ENCODE data around the gene CCDC88B.
A peak's percentile ranks its signal among the peaks of the same experiment; 100 is the strongest.

CCDC88B gene

GRCh38 chr11:64306563-64306875 is 33.5 kb upstream of the CCDC88B start:
- TF ChIP-seq, protein P1, sequence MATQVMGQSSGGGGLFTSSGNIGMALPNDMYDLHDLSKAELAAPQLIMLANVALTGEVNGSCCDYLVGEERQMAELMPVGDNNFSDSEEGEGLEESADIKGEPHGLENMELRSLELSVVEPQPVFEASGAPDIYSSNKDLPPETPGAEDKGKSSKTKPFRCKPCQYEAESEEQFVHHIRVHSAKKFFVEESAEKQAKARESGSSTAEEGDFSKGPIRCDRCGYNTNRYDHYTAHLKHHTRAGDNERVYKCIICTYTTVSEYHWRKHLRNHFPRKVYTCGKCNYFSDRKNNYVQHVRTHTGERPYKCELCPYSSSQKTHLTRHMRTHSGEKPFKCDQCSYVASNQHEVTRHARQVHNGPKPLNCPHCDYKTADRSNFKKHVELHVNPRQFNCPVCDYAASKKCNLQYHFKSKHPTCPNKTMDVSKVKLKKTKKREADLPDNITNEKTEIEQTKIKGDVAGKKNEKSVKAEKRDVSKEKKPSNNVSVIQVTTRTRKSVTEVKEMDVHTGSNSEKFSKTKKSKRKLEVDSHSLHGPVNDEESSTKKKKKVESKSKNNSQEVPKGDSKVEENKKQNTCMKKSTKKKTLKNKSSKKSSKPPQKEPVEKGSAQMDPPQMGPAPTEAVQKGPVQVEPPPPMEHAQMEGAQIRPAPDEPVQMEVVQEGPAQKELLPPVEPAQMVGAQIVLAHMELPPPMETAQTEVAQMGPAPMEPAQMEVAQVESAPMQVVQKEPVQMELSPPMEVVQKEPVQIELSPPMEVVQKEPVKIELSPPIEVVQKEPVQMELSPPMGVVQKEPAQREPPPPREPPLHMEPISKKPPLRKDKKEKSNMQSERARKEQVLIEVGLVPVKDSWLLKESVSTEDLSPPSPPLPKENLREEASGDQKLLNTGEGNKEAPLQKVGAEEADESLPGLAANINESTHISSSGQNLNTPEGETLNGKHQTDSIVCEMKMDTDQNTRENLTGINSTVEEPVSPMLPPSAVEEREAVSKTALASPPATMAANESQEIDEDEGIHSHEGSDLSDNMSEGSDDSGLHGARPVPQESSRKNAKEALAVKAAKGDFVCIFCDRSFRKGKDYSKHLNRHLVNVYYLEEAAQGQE (IDR thresholded peaks at IDR 0.05; ENCODE audit: low read depth): no peak
- TF ChIP-seq FOXM1 (IDR thresholded peaks at IDR 0.05; ENCODE audit: borderline replicate concordance, low read depth) (no peak), ZBTB7A (IDR thresholded peaks at IDR 0.05; ENCODE audit: low read depth) (no peak), NFIC (IDR thresholded peaks at IDR 0.05) (no peak), CEBPB (IDR thresholded peaks at IDR 0.05) (no peak), EP300 (IDR thresholded peaks at IDR 0.05; ENCODE audit: borderline replicate concordance) (no peak), CREB1 (IDR thresholded peaks at IDR 0.05; ENCODE audit: low read depth) (no peak), YY1 (IDR thresholded peaks at IDR 0.05; ENCODE audit: low read depth) (no peak), RAD21 (IDR thresholded peaks at IDR 0.05; ENCODE audit: low read depth) (no peak), TCF12 (IDR thresholded peaks at IDR 0.05; ENCODE audit: low read depth) (no peak), TAF1 (IDR thresholded peaks at IDR 0.05; ENCODE audit: low read depth) (no peak)
- TF ChIP-seq, protein P2, sequence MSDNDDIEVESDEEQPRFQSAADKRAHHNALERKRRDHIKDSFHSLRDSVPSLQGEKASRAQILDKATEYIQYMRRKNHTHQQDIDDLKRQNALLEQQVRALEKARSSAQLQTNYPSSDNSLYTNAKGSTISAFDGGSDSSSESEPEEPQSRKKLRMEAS (IDR thresholded peaks at IDR 0.05): no peak

- TF ChIP-seq CEBPB (IDR thresholded peaks at IDR 0.05): peak; percentile 56; the same call in 1 of the 2 replicates
- no peak for TF ChIP-seq NFIC (IDR thresholded peaks at IDR 0.05)
- TF ChIP-seq EGR1 (IDR thresholded peaks at IDR 0.05): no peak
These were observed 33.0 kb upstream of the CCDC88B start for GRCh38 chr11:64306876-64307622.

GRCh38 chr11:64312947-64313346 is 27.1 kb upstream of the CCDC88B start:
- TF ChIP-seq CREB1 (IDR thresholded peaks at IDR 0.05; ENCODE audit: low read depth): no peak
- no peak for TF ChIP-seq TCF12 (IDR thresholded peaks at IDR 0.05; ENCODE audit: low read depth)
- no peak for TF ChIP-seq EGR1 (IDR thresholded peaks at IDR 0.05)
- TF ChIP-seq EP300 (IDR thresholded peaks at IDR 0.05; ENCODE audit: borderline replicate concordance): no peak

- no peak for TF ChIP-seq EGR1 (IDR thresholded peaks at IDR 0.05)
These were observed 26.4 kb upstream of the CCDC88B start for GRCh38 chr11:64313491-64314145.

- no peak for TF ChIP-seq EP300 (IDR thresholded peaks at IDR 0.05; ENCODE audit: borderline replicate concordance)
- no peak for TF ChIP-seq TAF1 (IDR thresholded peaks at IDR 0.05; ENCODE audit: low read depth)
- no peak for TF ChIP-seq EGR1 (IDR thresholded peaks at IDR 0.05)
- no peak for TF ChIP-seq YY1 (IDR thresholded peaks at IDR 0.05; ENCODE audit: low read depth)
- no peak for TF ChIP-seq CREB1 (IDR thresholded peaks at IDR 0.05; ENCODE audit: low read depth)
- no peak for TF ChIP-seq ZBTB7A (IDR thresholded peaks at IDR 0.05; ENCODE audit: low read depth)
- TF ChIP-seq, protein P3, sequence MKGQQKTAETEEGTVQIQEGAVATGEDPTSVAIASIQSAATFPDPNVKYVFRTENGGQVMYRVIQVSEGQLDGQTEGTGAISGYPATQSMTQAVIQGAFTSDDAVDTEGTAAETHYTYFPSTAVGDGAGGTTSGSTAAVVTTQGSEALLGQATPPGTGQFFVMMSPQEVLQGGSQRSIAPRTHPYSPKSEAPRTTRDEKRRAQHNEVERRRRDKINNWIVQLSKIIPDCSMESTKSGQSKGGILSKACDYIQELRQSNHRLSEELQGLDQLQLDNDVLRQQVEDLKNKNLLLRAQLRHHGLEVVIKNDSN (IDR thresholded peaks at IDR 0.05): no peak
- TF ChIP-seq NFIC (IDR thresholded peaks at IDR 0.05): no peak
- TF ChIP-seq TCF12 (IDR thresholded peaks at IDR 0.05; ENCODE audit: low read depth): no peak
- TF ChIP-seq CEBPB (IDR thresholded peaks at IDR 0.05): no peak
- no peak for TF ChIP-seq FOXM1 (IDR thresholded peaks at IDR 0.05; ENCODE audit: borderline replicate concordance, low read depth)
- TF ChIP-seq TEAD4 (IDR thresholded peaks at IDR 0.05): no peak
These were observed 25.7 kb upstream of the CCDC88B start for GRCh38 chr11:64314146-64314804.

DNA sequence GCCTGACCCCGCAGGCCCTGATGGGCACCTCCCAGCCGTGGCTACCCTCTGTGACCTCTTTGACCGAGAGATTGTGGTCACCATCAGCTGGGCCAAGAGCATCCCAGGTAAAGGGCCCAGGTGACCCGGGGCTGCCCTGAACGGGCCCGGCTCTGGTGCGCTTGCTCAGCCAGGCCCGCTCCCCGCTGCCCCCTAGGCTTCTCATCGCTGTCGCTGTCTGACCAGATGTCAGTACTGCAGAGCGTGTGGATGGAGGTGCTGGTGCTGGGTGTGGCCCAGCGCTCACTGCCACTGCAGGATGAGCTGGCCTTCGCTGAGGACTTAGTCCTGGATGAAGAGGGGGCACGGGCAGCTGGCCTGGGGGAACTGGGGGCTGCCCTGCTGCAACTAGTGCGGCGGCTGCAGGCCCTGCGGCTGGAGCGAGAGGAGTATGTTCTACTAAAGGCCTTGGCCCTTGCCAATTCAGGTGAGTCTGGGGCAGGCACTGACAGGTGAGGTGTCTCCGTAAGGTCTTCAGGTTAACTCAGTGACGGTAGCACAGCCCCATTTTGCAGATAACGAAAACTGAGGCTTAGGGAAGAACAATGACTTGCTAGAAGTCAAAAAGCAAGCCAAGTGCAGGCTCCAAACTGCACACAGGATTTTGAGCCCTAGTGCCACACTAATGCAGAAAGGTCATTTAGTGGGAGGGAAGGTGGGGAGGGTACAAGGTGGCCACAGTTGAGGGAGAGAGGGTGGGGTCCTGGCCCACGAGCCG is 25.0 kb upstream of the CCDC88B start:
- TF ChIP-seq ZBTB7A (IDR thresholded peaks at IDR 0.05; ENCODE audit: low read depth) (no peak), EGR1 (IDR thresholded peaks at IDR 0.05) (no peak), TAF1 (IDR thresholded peaks at IDR 0.05; ENCODE audit: low read depth) (no peak), CEBPB (IDR thresholded peaks at IDR 0.05) (no peak), NFIC (IDR thresholded peaks at IDR 0.05) (no peak), CREB1 (IDR thresholded peaks at IDR 0.05; ENCODE audit: low read depth) (no peak), EP300 (IDR thresholded peaks at IDR 0.05; ENCODE audit: borderline replicate concordance) (no peak), RAD21 (IDR thresholded peaks at IDR 0.05; ENCODE audit: low read depth) (no peak), TCF12 (IDR thresholded peaks at IDR 0.05; ENCODE audit: low read depth) (no peak), TEAD4 (IDR thresholded peaks at IDR 0.05) (no peak)
- TF ChIP-seq, protein P1 (IDR thresholded peaks at IDR 0.05; ENCODE audit: low read depth): no peak

All from Ishikawa (cell line).